ENCODE results near the gene WFIKKN2. TPM values are rescaled to one million over a fixed set of nuclear protein-coding genes. Genes with fewer than 3 reads are reported as not detected.
"Not testable (repeated sequence)": the region's sequence is repeated elsewhere in the genome, so short reads cannot be mapped to it uniquely, and the experiment has no call there.

The WFIKKN2 gene
- total RNA-seq, 1 experiment from 2014 or later, result 0.05 TPM

DNA sequence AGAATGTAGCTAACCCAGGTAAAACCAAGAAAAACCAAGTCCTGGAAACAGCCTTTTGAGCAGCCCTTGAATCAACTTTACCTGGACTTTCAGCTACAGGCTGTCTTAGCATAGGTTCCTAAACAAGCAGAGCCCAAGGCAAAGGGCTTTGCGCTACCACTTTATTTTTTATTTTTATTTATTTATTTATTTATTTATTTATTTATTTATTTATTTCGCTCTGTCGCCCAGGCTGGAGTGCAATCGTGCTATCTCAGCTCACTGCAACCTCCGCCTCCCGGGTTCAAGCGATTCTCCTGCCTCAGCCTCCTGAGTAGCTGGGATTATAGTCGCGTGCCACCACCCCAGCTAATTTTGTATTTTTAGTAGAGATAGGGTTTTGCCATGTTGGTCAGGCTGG is 41.7 kb downstream of the WFIKKN2 start:
- H3K9me2 ChIP-seq (ENCODE audit: insufficient read depth); DNase-seq (ENCODE audit: low read depth, low spot score); H3K9ac ChIP-seq (ENCODE audit: low read length); H3K4me3 ChIP-seq (replicated peaks in 1 of 2; ENCODE audit: low read depth in 1 of 2, low read length in 2 of 2); intact Hi-C loops (cut with micrococcal nuclease); CTCF ChIA-PET; BruUV-seq (replicated peaks); H3K79me2 ChIP-seq (ENCODE audit: insufficient read depth, low read length); RAD21 ChIA-PET (ENCODE audit: low non-redundant PET in 1 of 2, low total read pairs in 2 of 2, uncharacterized antibody in 2 of 2, unreplicated experiment in 2 of 2); H3K27me3 ChIP-seq (ENCODE audit: insufficient read depth, low read length); H3K27ac ChIP-seq (ENCODE audit: low read depth, low read length); ATAC-seq; H3K4me2 ChIP-seq (ENCODE audit: low read length); H2AFZ ChIP-seq (ENCODE audit: low read depth, low read length, poor library complexity, severe bottlenecking); H4K20me1 ChIP-seq (ENCODE audit: insufficient read depth); H3K4me1 ChIP-seq (ENCODE audit: control insufficient read depth in 1 of 2, insufficient read depth in 2 of 2, low read length in 2 of 2); H3K36me3 ChIP-seq (ENCODE audit: control insufficient read depth in 1 of 2, insufficient read depth in 2 of 2, low read length in 2 of 2): not testable (repeated sequence)
- H3K9me3 ChIP-seq (ENCODE audit: control insufficient read depth in 1 of 2, insufficient read depth in 1 of 2, low read depth in 1 of 2, low read length in 2 of 2), result peaks cover 0 to 13% of the 10 kb centered on the region in 2 experiments; a peak in 1 of 4 replicates
- POLR2A ChIA-PET, result interaction anchor here (3.8 kb wide), 1 partner anchor 10 kb away, joined by 29 read pairs; the partner anchor contains the start of gene TOB1

DNA sequence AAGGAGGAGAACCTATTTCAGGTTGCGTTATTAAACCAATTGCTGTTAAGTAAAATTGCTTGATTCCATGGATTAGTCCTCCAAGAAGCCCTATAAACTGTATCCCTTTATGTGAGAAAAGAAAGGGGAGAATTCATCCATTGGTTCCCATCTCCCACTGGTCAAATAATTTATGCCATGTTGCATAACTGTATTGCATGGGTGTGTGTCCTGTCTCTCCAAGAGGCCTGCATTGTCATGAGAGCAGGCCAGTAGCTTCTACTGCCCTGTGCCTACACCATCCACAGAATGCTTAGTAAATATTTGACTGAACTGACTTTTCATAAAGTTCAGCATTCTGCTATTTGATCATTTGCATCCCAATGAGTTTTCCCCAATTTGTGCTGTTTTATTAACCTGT is 42.5 kb downstream of the WFIKKN2 start:
- intact Hi-C loops (cut with micrococcal nuclease), result no loop called here
- H3K9me3 ChIP-seq (ENCODE audit: control insufficient read depth in 1 of 2, insufficient read depth in 1 of 2, low read depth in 1 of 2, low read length in 2 of 2), result peaks cover 0 to 13% of the 10 kb centered on the region in 2 experiments; a peak in 1 of 4 replicates
- no peak overlapping the region for H3K9ac ChIP-seq (ENCODE audit: low read length)
- no peak overlapping the region for H3K4me3 ChIP-seq (replicated peaks in 1 of 2; ENCODE audit: low read depth in 1 of 2, low read length in 2 of 2)
- no peak for ATAC-seq
- no peaks in the 10 kb centered on the region for H3K79me2 ChIP-seq (ENCODE audit: insufficient read depth, low read length)
- no peak for DNase-seq (ENCODE audit: low read depth, low spot score)
- H3K27ac ChIP-seq (ENCODE audit: low read depth, low read length), result no peak overlapping the region
- no peak overlapping the region for H3K4me2 ChIP-seq (ENCODE audit: low read length)
- no peaks in the 10 kb centered on the region for H3K9me2 ChIP-seq (ENCODE audit: insufficient read depth)
- no peaks in the 10 kb centered on the region for H3K27me3 ChIP-seq (ENCODE audit: insufficient read depth, low read length)
- peaks cover 4 to 9% of the 10 kb centered on the region in 2 experiments; a peak in 3 of 4 replicates for H3K4me1 ChIP-seq (ENCODE audit: control insufficient read depth in 1 of 2, insufficient read depth in 2 of 2, low read length in 2 of 2)
- no peak overlapping the region for H2AFZ ChIP-seq (ENCODE audit: low read depth, low read length, poor library complexity, severe bottlenecking)
- CTCF ChIA-PET, result no interaction called here
- POLR2A ChIA-PET, result interaction anchor here (3.8 kb wide), 1 partner anchor 11 kb away, joined by 29 read pairs; the partner anchor contains the start of gene TOB1
- no TSS peak for BruUV-seq (replicated peaks)
- RAD21 ChIA-PET (ENCODE audit: low non-redundant PET in 1 of 2, low total read pairs in 2 of 2, uncharacterized antibody in 2 of 2, unreplicated experiment in 2 of 2), result no interaction called here
- H3K36me3 ChIP-seq (ENCODE audit: control insufficient read depth in 1 of 2, insufficient read depth in 2 of 2, low read length in 2 of 2), result no peaks in the 10 kb centered on the region
- no peaks in the 10 kb centered on the region for H4K20me1 ChIP-seq (ENCODE audit: insufficient read depth)
- TF ChIP-seq CEBPB (IDR thresholded peaks at IDR 0.05; ENCODE audit: low read depth) (no peak), ZFX (IDR thresholded peaks at IDR 0.05) (no peak), RAD21 (IDR thresholded peaks at IDR 0.05; ENCODE audit: low read depth) (no peak), FOSL1 (IDR thresholded peaks at IDR 0.05; ENCODE audit: low read depth) (no peak), EZH2phosphoT487 (IDR thresholded peaks at IDR 0.05; ENCODE audit: borderline replicate concordance) (no peak), ZNF274 (IDR thresholded peaks at IDR 0.05; ENCODE audit: low read depth, low read length) (no peak), TCF7L2 (IDR thresholded peaks at IDR 0.05; ENCODE audit: borderline replicate concordance, extremely low read depth, insufficient read depth, insufficient read length) (no peak), POLR2A (IDR thresholded peaks at IDR 0.05; ENCODE audit: borderline replicate concordance, extremely low read depth, insufficient read depth, insufficient read length) (no peak), POLR2AphosphoS5 (IDR thresholded peaks at IDR 0.05; ENCODE audit: low read depth, low read length) (no peak), ELF1 (IDR thresholded peaks at IDR 0.05; ENCODE audit: borderline replicate concordance, low read depth) (no peak)
- TF ChIP-seq, protein P1, sequence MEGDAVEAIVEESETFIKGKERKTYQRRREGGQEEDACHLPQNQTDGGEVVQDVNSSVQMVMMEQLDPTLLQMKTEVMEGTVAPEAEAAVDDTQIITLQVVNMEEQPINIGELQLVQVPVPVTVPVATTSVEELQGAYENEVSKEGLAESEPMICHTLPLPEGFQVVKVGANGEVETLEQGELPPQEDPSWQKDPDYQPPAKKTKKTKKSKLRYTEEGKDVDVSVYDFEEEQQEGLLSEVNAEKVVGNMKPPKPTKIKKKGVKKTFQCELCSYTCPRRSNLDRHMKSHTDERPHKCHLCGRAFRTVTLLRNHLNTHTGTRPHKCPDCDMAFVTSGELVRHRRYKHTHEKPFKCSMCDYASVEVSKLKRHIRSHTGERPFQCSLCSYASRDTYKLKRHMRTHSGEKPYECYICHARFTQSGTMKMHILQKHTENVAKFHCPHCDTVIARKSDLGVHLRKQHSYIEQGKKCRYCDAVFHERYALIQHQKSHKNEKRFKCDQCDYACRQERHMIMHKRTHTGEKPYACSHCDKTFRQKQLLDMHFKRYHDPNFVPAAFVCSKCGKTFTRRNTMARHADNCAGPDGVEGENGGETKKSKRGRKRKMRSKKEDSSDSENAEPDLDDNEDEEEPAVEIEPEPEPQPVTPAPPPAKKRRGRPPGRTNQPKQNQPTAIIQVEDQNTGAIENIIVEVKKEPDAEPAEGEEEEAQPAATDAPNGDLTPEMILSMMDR (IDR thresholded peaks at IDR 0.05 in 2 of 3, conservative IDR thresholded peaks at IDR 0.05 in 1 of 3; ENCODE audit: borderline replicate concordance in 1 of 3, insufficient read depth in 1 of 3, low read depth in 2 of 3, low read length in 2 of 3), result no peak
- TF ChIP-seq, protein P2, sequence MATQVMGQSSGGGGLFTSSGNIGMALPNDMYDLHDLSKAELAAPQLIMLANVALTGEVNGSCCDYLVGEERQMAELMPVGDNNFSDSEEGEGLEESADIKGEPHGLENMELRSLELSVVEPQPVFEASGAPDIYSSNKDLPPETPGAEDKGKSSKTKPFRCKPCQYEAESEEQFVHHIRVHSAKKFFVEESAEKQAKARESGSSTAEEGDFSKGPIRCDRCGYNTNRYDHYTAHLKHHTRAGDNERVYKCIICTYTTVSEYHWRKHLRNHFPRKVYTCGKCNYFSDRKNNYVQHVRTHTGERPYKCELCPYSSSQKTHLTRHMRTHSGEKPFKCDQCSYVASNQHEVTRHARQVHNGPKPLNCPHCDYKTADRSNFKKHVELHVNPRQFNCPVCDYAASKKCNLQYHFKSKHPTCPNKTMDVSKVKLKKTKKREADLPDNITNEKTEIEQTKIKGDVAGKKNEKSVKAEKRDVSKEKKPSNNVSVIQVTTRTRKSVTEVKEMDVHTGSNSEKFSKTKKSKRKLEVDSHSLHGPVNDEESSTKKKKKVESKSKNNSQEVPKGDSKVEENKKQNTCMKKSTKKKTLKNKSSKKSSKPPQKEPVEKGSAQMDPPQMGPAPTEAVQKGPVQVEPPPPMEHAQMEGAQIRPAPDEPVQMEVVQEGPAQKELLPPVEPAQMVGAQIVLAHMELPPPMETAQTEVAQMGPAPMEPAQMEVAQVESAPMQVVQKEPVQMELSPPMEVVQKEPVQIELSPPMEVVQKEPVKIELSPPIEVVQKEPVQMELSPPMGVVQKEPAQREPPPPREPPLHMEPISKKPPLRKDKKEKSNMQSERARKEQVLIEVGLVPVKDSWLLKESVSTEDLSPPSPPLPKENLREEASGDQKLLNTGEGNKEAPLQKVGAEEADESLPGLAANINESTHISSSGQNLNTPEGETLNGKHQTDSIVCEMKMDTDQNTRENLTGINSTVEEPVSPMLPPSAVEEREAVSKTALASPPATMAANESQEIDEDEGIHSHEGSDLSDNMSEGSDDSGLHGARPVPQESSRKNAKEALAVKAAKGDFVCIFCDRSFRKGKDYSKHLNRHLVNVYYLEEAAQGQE (IDR thresholded peaks at IDR 0.05; ENCODE audit: low read depth), result no peak
- TF ChIP-seq, protein P3, sequence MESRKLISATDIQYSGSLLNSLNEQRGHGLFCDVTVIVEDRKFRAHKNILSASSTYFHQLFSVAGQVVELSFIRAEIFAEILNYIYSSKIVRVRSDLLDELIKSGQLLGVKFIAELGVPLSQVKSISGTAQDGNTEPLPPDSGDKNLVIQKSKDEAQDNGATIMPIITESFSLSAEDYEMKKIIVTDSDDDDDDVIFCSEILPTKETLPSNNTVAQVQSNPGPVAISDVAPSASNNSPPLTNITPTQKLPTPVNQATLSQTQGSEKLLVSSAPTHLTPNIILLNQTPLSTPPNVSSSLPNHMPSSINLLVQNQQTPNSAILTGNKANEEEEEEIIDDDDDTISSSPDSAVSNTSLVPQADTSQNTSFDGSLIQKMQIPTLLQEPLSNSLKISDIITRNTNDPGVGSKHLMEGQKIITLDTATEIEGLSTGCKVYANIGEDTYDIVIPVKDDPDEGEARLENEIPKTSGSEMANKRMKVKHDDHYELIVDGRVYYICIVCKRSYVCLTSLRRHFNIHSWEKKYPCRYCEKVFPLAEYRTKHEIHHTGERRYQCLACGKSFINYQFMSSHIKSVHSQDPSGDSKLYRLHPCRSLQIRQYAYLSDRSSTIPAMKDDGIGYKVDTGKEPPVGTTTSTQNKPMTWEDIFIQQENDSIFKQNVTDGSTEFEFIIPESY (IDR thresholded peaks at IDR 0.05; ENCODE audit: extremely low read depth, insufficient replicate concordance, low read length), result no peak
